Sigmoid colon (tissue), 4 donors: ENCODE results near the gene FOXO3B.
"Not testable (repeated sequence)": the region's sequence is repeated elsewhere in the genome, so short reads cannot be mapped to it uniquely, and the experiment has no call there.

Source experiments
- CTCF ChIP-seq, 4 experiments: fragments of 450-650 bp in 3 of 4; fragments of 200-600 bp in 1 of 4; IDR thresholded peaks; one replicate each; pipeline ENCODE4 v1.5.1; 2016 to 2019; ENCODE audit warnings: antibody characterized with exemption in 4 of 4, mild to moderate bottlenecking in 3 of 4, moderate library complexity in 2 of 4
- EP300 ChIP-seq, 4 donors: sonication (generic); formaldehyde crosslinking; IDR thresholded peaks; one replicate each; pipeline ENCODE4 v1.6.1; 2017; ENCODE audit warnings: antibody characterized with exemption in 4 of 4
- POLR2A ChIP-seq, 2 donors: fragments of 450-650 bp; IDR thresholded peaks; one replicate each; pipeline ENCODE4 v1.6.1; 2016; ENCODE audit warnings: antibody characterized with exemption in 2 of 2, mild to moderate bottlenecking in 2 of 2, moderate library complexity in 2 of 2
- POLR2AphosphoS5 ChIP-seq, 4 donors: sonication (generic); formaldehyde crosslinking; IDR thresholded peaks; one replicate each; pipeline ENCODE4 v1.6.1; 2017; ENCODE audit warnings: antibody characterized with exemption in 4 of 4

- not testable (repeated sequence) for TF ChIP-seq CTCF, POLR2A, POLR2AphosphoS5, EP300 (IDR thresholded peaks at IDR 0.05)
These were observed 32.0 kb downstream of the FOXO3B start for GRCh38 chr17:18650094-18650493.
